ENCODE results near the gene VSTM2A.

VSTM2A gene

DNA sequence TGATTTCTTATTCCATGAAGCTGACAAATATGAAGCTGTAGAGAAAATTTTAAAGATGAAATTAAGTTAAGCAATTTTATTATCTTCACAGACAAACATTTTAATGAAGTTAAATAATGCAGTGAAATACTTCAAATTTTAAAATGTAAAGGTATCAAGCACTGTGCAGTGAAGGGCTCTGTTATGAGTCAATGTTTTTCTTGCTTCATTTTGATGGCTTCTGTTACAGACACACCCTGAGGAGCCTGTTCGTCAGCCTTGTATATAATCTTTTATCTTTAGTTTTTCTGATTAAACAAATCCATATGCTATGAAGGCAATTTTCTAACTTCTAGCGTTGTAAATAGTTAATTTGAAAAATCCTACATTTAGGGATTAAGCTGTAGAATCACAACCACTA is 18.5 kb downstream of the VSTM2A start:
- H3K9me3 Mint-ChIP-seq = no peaks in the 10 kb centered on the region
- no peaks in the 10 kb centered on the region for H3K36me3 Mint-ChIP-seq (ENCODE audit: low read depth)
- H3K4me3 Mint-ChIP-seq = no peak overlapping the region
- no peak for DNase-seq (ENCODE audit: low spot score)
- H3K27me3 Mint-ChIP-seq (ENCODE audit: low read depth) = no peaks in the 10 kb centered on the region
- H3K27ac Mint-ChIP-seq = no peak overlapping the region
- no peaks in the 10 kb centered on the region for H3K4me1 Mint-ChIP-seq (ENCODE audit: low read depth)

DNA sequence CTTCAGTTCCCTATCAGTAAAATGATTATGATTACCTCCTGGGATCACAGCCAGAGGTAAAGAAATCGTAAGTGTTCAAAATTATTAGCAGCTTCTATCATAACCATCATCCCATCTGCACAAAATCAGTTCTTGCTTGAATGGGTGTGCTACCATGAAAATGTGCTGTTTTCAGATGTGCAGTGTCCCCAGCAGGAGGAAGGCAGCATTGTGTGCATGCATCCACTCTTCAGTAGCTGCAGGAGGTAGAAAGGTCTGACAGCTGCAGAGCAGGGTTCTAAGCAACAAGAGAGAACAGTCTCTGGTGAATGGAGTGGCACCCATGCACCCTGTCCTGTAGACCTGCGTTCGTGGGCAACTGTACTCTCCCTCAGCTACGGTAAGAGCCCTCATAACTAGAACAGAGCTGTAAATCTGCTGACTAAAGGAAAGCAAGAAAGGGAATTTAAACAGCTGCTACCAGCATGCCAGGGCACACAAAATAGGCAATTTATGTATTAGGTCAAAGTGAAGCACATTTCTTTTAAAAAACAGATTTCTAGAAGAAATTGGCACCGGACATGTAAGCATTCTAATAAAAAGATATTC is 21.2 kb downstream of the VSTM2A start:
- Mint-ChIP-seq H3K36me3 (ENCODE audit: low read depth) (no peaks in the 10 kb centered on the region), H3K4me1 (ENCODE audit: low read depth) (no peaks in the 10 kb centered on the region), H3K27ac (no peak overlapping the region), H3K27me3 (ENCODE audit: low read depth) (no peaks in the 10 kb centered on the region), H3K4me3 (no peak overlapping the region), H3K9me3 (no peaks in the 10 kb centered on the region)
- no peak for DNase-seq (ENCODE audit: low spot score)

DNA sequence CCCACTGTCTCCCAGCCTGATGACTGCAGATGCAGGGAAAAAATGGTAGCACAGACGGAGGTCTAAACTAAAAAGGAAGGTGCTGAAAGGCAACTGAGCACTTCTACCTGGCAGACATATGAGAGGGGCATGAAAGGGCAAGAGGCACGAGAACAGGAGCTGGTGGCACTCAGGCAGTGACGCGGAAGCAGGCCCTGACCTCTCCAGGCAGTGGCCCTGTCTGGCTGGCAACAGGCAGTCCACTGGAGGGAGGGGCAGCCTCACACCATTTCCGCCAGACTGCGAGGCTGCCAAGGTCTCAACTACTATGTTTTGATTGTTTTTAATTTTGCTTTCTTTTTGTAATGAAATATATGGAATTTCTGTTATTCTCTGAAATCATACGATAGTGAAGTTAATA is 23.3 kb downstream of the VSTM2A start:
- Mint-ChIP-seq H3K4me1 (ENCODE audit: low read depth) (no peaks in the 10 kb centered on the region), H3K4me3 (no peak overlapping the region), H3K27me3 (ENCODE audit: low read depth) (no peaks in the 10 kb centered on the region), H3K9me3 (no peaks in the 10 kb centered on the region), H3K27ac (no peak overlapping the region), H3K36me3 (ENCODE audit: low read depth) (no peaks in the 10 kb centered on the region)
- DNase-seq (ENCODE audit: low spot score) = no peak

DNA sequence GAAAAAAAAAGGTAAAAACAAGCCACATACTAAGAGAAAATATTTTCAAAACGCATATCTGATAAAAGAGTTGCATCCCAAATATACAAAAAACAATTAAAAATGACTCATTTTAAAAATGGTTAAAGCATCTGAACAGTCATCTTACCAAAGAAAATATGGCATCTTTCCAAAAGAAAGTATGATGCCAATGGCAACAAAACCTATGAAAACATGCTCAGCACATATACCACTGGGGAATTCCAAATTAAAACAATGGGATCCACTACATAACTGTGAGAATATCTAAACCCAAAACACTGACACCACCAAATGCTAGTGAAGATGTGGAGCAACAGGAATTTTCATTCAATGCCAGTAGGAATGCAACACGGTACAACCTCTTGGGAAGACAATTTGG is 39.3 kb downstream of the VSTM2A start:
- H3K27ac Mint-ChIP-seq = no peak overlapping the region
- no peak for DNase-seq (ENCODE audit: low spot score)
- no peaks in the 10 kb centered on the region for H3K4me1 Mint-ChIP-seq (ENCODE audit: low read depth)
- no peak overlapping the region for H3K4me3 Mint-ChIP-seq
- H3K27me3 Mint-ChIP-seq (ENCODE audit: low read depth) = no peaks in the 10 kb centered on the region
- peaks cover 14% of the 10 kb centered on the region for H3K9me3 Mint-ChIP-seq
- H3K36me3 Mint-ChIP-seq (ENCODE audit: low read depth) = no peaks in the 10 kb centered on the region

DNA sequence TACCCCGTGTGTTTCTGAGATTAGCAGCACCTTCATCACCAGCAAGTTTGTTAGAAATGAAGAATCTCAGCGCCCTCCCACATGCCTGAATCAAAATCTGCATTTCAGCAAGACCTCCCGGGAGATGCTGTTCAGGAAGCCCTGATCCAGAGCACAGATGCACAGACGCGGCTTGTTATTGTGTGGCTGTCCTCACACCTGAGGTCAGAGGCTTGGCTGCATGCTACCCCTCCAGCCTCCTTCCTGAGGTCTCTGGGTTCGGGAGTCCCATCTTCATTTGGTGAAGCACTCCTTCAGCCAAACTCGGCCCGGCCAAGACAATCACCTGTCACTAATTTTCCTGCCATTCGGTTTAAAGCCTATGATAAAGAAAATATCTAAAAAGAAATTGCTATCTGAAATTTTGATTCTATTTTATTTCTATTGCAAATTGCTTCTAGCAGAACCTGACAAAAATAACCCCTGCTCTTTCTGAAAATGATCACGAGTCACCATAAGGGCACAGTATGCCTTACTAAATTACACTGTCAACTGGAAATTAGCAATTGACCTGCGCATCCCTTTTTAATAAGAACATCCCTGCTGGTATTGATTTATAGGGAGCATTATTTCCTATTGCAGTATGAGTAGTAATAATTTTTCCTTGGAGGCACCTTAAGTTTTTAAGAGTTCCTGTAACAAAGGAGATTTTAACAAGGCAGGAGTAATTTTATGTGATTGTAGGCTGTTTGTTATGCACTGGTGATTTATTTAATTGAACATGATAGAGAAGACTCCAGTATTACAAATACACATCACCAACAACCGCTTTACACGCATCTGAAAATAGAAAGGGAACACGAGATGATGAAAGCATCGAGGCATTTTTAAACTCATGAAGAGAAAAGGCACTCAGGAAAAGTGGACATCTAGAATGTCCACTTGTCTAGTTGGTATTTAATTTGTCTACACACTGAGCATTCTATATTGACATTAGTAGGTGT is 49.5 kb downstream of the VSTM2A start:
- no peak overlapping the region for H3K27ac Mint-ChIP-seq
- H3K4me1 Mint-ChIP-seq (ENCODE audit: low read depth) = no peaks in the 10 kb centered on the region
- H3K27me3 Mint-ChIP-seq (ENCODE audit: low read depth) = no peaks in the 10 kb centered on the region
- H3K36me3 Mint-ChIP-seq (ENCODE audit: low read depth) = no peaks in the 10 kb centered on the region
- H3K4me3 Mint-ChIP-seq = no peak overlapping the region
- peaks cover 34% of the 10 kb centered on the region for H3K9me3 Mint-ChIP-seq
- no peak for DNase-seq (ENCODE audit: low spot score)

DNA sequence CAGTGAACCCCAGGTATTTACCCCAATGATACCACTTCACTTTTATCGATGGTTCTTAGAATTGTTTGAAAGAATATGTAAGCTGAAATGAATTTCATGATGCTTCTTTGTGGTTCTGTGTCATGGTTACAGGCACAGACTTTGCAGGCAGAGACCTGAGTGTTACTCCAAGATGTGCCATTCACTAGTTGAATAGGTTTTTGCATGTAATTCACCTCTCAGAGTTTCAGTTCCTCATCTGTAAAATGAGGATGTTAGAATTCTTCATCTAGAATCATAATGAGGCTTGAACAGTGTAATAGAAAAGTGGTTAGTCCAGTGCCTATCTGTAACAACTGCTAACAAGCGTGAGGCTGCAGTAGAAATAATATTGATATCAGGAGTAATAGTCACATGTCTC is 54.6 kb downstream of the VSTM2A start:
- Mint-ChIP-seq H3K4me3 (no peak overlapping the region), H3K9me3 (peaks cover 53% of the 10 kb centered on the region), H3K36me3 (ENCODE audit: low read depth) (no peaks in the 10 kb centered on the region), H3K27ac (no peak overlapping the region), H3K4me1 (ENCODE audit: low read depth) (no peaks in the 10 kb centered on the region), H3K27me3 (ENCODE audit: low read depth) (no peaks in the 10 kb centered on the region)
- no peak for DNase-seq (ENCODE audit: low spot score)

DNA sequence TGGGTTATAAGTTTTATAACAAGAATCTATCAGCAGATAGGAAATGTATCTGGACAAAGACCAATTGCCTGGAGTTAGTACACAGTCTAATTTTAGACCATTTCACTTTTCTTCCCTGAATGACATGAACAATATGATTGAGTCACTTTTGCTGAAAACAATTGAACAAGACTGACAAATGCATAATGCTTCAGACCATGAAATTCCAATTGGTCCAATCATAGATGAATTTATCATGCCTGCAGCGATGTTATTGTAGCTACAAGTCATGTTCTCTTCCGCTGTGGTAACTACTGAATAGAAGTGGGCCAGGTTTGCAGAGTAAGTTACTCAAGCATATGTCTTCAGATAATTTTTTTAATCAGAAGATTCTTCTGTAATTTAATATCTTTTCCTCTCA is 73.4 kb downstream of the VSTM2A start:
- no peak overlapping the region for H3K27ac Mint-ChIP-seq
- no peaks in the 10 kb centered on the region for H3K36me3 Mint-ChIP-seq (ENCODE audit: low read depth)
- no peak overlapping the region for H3K4me3 Mint-ChIP-seq
- no peak for DNase-seq (ENCODE audit: low spot score)
- H3K9me3 Mint-ChIP-seq = peaks cover 17% of the 10 kb centered on the region
- H3K27me3 Mint-ChIP-seq (ENCODE audit: low read depth) = no peaks in the 10 kb centered on the region
- no peaks in the 10 kb centered on the region for H3K4me1 Mint-ChIP-seq (ENCODE audit: low read depth)

Measured in T-helper 2 cell treated with Interferon-gamma antibody and Interleukin-4, amounts not matched to agents 5 μg/mL and 100 μg/mL, for 36 hours (primary cell).